HCT116 (cell line): ENCODE results near the gene MSMP. TPM values are rescaled to one million over a fixed set of nuclear protein-coding genes. Genes with fewer than 3 reads are reported as not detected.

Experiments used
- ATAC-seq: fragments of 200-7000 bp; cut with Tn5 transposase; 2 replicates; pipeline ENCODE4 v1.9.1; 2020; ENCODE audit warnings: mild to moderate bottlenecking, moderate library complexity
- BruUV-seq: library from RNA; stranded (reverse); fragments of 400-500 nt; replicated peaks from 2 replicates; lab custom pipeline; 2021; lab: Mats Ljungman, UMichigan
- CTCF ChIA-PET: fragments of 300-600 bp; sonication (Branson Sonifier 250); formaldehyde crosslinking; loops from one replicate; lab custom pipeline; 2021; ENCODE audit warnings: antibody characterized with exemption; lab: Charles Lee
- POLR2A ChIA-PET: fragments of 300-600, 350-600 bp; sonication (Branson Sonifier 250); formaldehyde crosslinking; loops from one replicate; lab custom pipeline; 2021; ENCODE audit warnings: antibody characterized with exemption; lab: Charles Lee
- RAD21 ChIA-PET, 2 experiments: fragments of 300-600 bp; sonication (Branson Sonifier 250); formaldehyde crosslinking; loops; one replicate each; lab custom pipeline; 2023; ENCODE audit warnings: low total read pairs in 2 of 2; ENCODE audit not compliant: uncharacterized antibody in 2 of 2, unreplicated experiment in 2 of 2, low non-redundant PET in 1 of 2; lab: Charles Lee
- DNase-seq: peaks from one replicate; pipeline ENCODE4 v3.0.0-alpha.2; 2010; ENCODE audit warnings: low read depth, low spot score
- H2AFZ ChIP-seq: fragments of 200-600 bp; shearing (Covaris generic), sonication (generic); 2 replicates; pipeline ENCODE4 v1.6.1; 2017; ENCODE audit warnings: low read depth, mixed run types, mixed read lengths, antibody characterized with exemption, low read length; ENCODE audit not compliant: poor library complexity, severe bottlenecking
- H3K27ac ChIP-seq: 2 replicates; pipeline ENCODE4 v1.5.1; 2012; ENCODE audit warnings: low read depth, low read length
- H3K27me3 ChIP-seq: fragments of 200-600 bp; sonication (generic); 2 replicates; pipeline ENCODE4 v1.6.1; 2016; ENCODE audit warnings: mixed run types, low read length, mixed read lengths; ENCODE audit not compliant: insufficient read depth
- H3K36me3 ChIP-seq, 2 experiments: fragments of 200-500 bp in 1 of 2; fragments of 200-600 bp in 1 of 2; sonication (Bioruptor generic) in 1 of 2; sonication (generic) in 1 of 2; 2 replicates each; pipeline versions ENCODE4 v1.5.1 to v1.6.1; 2014 to 2016; ENCODE audit warnings: low read length in 2 of 2, inconsistent platforms in 1 of 2, mixed read lengths in 1 of 2, mixed run types in 1 of 2; ENCODE audit not compliant: insufficient read depth in 2 of 2, control insufficient read depth in 1 of 2
- H3K4me1 ChIP-seq, 2 experiments: fragments of 200-600 bp in 1 of 2; sonication (generic) in 1 of 2; 2 replicates each; pipeline versions ENCODE4 v1.5.1 to v1.6.1; 2012 to 2017; ENCODE audit warnings: low read length in 2 of 2, inconsistent platforms in 1 of 2, mild to moderate bottlenecking in 1 of 2, mixed read lengths in 1 of 2, mixed run types in 1 of 2, moderate library complexity in 1 of 2; ENCODE audit not compliant: insufficient read depth in 2 of 2, control insufficient read depth in 1 of 2
- H3K4me2 ChIP-seq: fragments of 200-600 bp; sonication (generic); 2 replicates; pipeline ENCODE4 v1.6.1; 2017; ENCODE audit warnings: mixed run types, low read length, mixed read lengths
- H3K4me3 ChIP-seq, 2 experiments: fragments of 200-600 bp in 1 of 2; sonication (generic) in 1 of 2; replicated peaks in 1 of 2; 2 replicates each; pipeline ENCODE4 v1.5.1; 2011 to 2016; ENCODE audit warnings: low read length in 2 of 2, control low read depth in 1 of 2, low read depth in 1 of 2, mild to moderate bottlenecking in 1 of 2, mixed read lengths in 1 of 2, mixed run types in 1 of 2
- H3K79me2 ChIP-seq: fragments of 200-600 bp; sonication (generic); 2 replicates; pipeline ENCODE4 v1.6.1; 2017; ENCODE audit warnings: mild to moderate bottlenecking, mixed run types, low read length, moderate library complexity, mixed read lengths; ENCODE audit not compliant: insufficient read depth
- H3K9ac ChIP-seq: fragments of 200-600 bp; sonication (generic); 2 replicates; pipeline ENCODE4 v1.6.1; 2016; ENCODE audit warnings: low read length, mixed read lengths
- H3K9me2 ChIP-seq: fragments of 200-600 bp; sonication (generic), shearing (Covaris generic); 2 replicates; pipeline ENCODE4 v1.6.1; 2017; ENCODE audit warnings: mixed run types, mild to moderate bottlenecking, moderate library complexity; ENCODE audit not compliant: insufficient read depth
- H3K9me3 ChIP-seq, 2 experiments: fragments of 200-500 bp in 1 of 2; fragments of 200-600 bp in 1 of 2; sonication (Bioruptor generic) in 1 of 2; sonication (generic) in 1 of 2; 2 replicates each; pipeline ENCODE4 v1.6.1; 2014 to 2017; ENCODE audit warnings: low read length in 2 of 2, mixed read lengths in 2 of 2, inconsistent platforms in 1 of 2, low read depth in 1 of 2, mild to moderate bottlenecking in 1 of 2, mixed run types in 1 of 2, moderate library complexity in 1 of 2; ENCODE audit not compliant: control insufficient read depth in 1 of 2, insufficient read depth in 1 of 2
- H4K20me1 ChIP-seq: fragments of 200-600 bp; sonication (generic), shearing (Covaris generic); 2 replicates; pipeline ENCODE4 v1.6.1; 2017; ENCODE audit warnings: mixed run types, mild to moderate bottlenecking, moderate library complexity; ENCODE audit not compliant: insufficient read depth
- CEBPB ChIP-seq: IDR thresholded peaks from 2 replicates; pipeline ENCODE4 v1.6.1; 2012; ENCODE audit warnings: low read depth
- EGR1 ChIP-seq: IDR thresholded peaks from 2 replicates; pipeline ENCODE4 v1.6.1; 2012; ENCODE audit warnings: low read depth
- MAX ChIP-seq: IDR thresholded peaks from 2 replicates; pipeline ENCODE4 v1.6.1; 2012
- POLR2A ChIP-seq: IDR thresholded peaks from 2 replicates; pipeline ENCODE4 v1.7.0; 2011; ENCODE audit warnings: borderline replicate concordance; ENCODE audit not compliant: insufficient read depth, insufficient read length; ENCODE audit errors: extremely low read depth
- REST ChIP-seq: IDR thresholded peaks from 2 replicates; pipeline ENCODE4 v1.6.1; 2012; ENCODE audit warnings: low read depth
- TCF7L2 ChIP-seq: IDR thresholded peaks from 2 replicates; pipeline ENCODE4 v1.7.0; 2011; ENCODE audit warnings: borderline replicate concordance, inconsistent platforms; ENCODE audit not compliant: insufficient read depth, insufficient read length; ENCODE audit errors: extremely low read depth
- ZNF274 ChIP-seq: fragments of 200-500 bp; sonication (Bioruptor generic); IDR thresholded peaks from 2 replicates; pipeline ENCODE4 v1.6.1; 2014; ENCODE audit warnings: mild to moderate bottlenecking, low read depth, low read length, inconsistent platforms
- intact Hi-C: fragments of 100-400 bp; cut with micrococcal nuclease; formaldehyde crosslinking; loops from 2 replicates; pipeline ENCODE4 v1.10.0; 2022
- total RNA-seq: library from RNA; stranded (reverse); gene quantifications from one replicate; pipeline ENCODE4 v1.2.1, GENCODE V29; 2021; ENCODE audit not compliant: unreplicated experiment

MSMP gene
- total RNA-seq, 1 experiment from 2014 or later = 1.2 TPM

GRCh38 chr9:35723426-35723825, 30.6 kb downstream of the MSMP start:
- DNase-seq (no peak), ATAC-seq (no peak)
- TF ChIP-seq POLR2A = no peak
- no peak for TF ChIP-seq EGR1
- no peak for TF ChIP-seq CEBPB
- TF ChIP-seq REST = no peak
- TF ChIP-seq TCF7L2 = no peak
- no peak for TF ChIP-seq MAX
- Histone ChIP-seq H3K27ac (no peak overlapping the region), H3K4me2 (no peak overlapping the region), H3K79me2 (peaks cover 24% of the 10 kb centered on the region), H3K27me3 (no peaks in the 10 kb centered on the region), H2AFZ (no peak overlapping the region), H3K9me3 (no peaks in the 10 kb centered on the region), H3K36me3 (peaks cover 53 to 64% of the 10 kb centered on the region in 2 experiments), H4K20me1 (no peaks in the 10 kb centered on the region), H3K4me3 (no peak overlapping the region), H3K9me2 (no peaks in the 10 kb centered on the region), H3K4me1 (no peaks in the 10 kb centered on the region), H3K9ac (no peak overlapping the region)
- RAD21 ChIA-PET = no interaction called here
- no TSS peak for BruUV-seq
- CTCF ChIA-PET = no interaction called here
- POLR2A ChIA-PET = no interaction called here
- intact Hi-C loops = no loop called here

- Histone ChIP-seq H3K4me2 (no peak overlapping the region), H2AFZ (no peak overlapping the region), H3K27me3 (no peaks in the 10 kb centered on the region), H3K9ac (no peak overlapping the region), H3K27ac (no peak overlapping the region), H3K9me2 (no peaks in the 10 kb centered on the region), H4K20me1 (no peaks in the 10 kb centered on the region), H3K79me2 (no peaks in the 10 kb centered on the region), H3K4me1 (no peaks in the 10 kb centered on the region), H3K36me3 (peaks cover 78 to 83% of the 10 kb centered on the region in 2 experiments), H3K4me3 (no peak overlapping the region), H3K9me3 (no peaks in the 10 kb centered on the region)
- TF ChIP-seq ZNF274 (no peak), EGR1 (no peak)
- ChIA-PET CTCF (no interaction called here), RAD21 (no interaction called here), POLR2A (no interaction called here)
- no peak for DNase-seq
- intact Hi-C loops = no loop called here
- no peak for ATAC-seq
- BruUV-seq = TSS peak; percentile 6
Measured at GRCh38 chr9:35719546-35719945, 34.5 kb downstream of the MSMP start.
